Mesendoderm (in vitro differentiated cells): ENCODE results near the gene CYFIP1.

Source experiments
- DNase-seq: peaks from one replicate; pipeline ENCODE4 v3.0.0; 2013
- H2AK5ac ChIP-seq: 2 replicates; pipeline ENCODE4 v1.6.1; 2013; ENCODE audit warnings: low read length, inconsistent platforms
- H2BK120ac ChIP-seq: 2 replicates; pipeline ENCODE4 v1.6.1; 2013; ENCODE audit warnings: low read depth, mild to moderate bottlenecking, low read length, moderate library complexity, mixed read lengths
- H2BK15ac ChIP-seq: replicated peaks from 2 replicates; pipeline ENCODE4 v1.6.1; 2013; ENCODE audit warnings: low read depth, mild to moderate bottlenecking, moderate library complexity
- H2BK5ac ChIP-seq: 2 replicates; pipeline ENCODE4 v1.6.1; 2013; ENCODE audit warnings: low read length, inconsistent platforms
- H3K18ac ChIP-seq: 2 replicates; pipeline ENCODE4 v1.6.1; 2013; ENCODE audit warnings: mild to moderate bottlenecking, low read length, mixed read lengths
- H3K23ac ChIP-seq: one replicate; pipeline ENCODE4 v1.6.1; 2013; ENCODE audit warnings: low read length
- H3K27ac ChIP-seq: 2 replicates; pipeline ENCODE4 v1.5.1; 2013; ENCODE audit warnings: low read depth, mild to moderate bottlenecking, inconsistent platforms, low read length, moderate library complexity
- H3K27me3 ChIP-seq: 2 replicates; pipeline ENCODE4 v1.6.1; 2013; ENCODE audit warnings: low read length, control low read depth, mild to moderate bottlenecking, inconsistent platforms; ENCODE audit not compliant: insufficient read depth, poor library complexity
- H3K36me3 ChIP-seq: 2 replicates; pipeline ENCODE4 v1.6.1; 2013; ENCODE audit warnings: low read length, inconsistent platforms; ENCODE audit not compliant: control insufficient read depth, insufficient read depth
- H3K4ac ChIP-seq: one replicate; pipeline ENCODE4 v1.6.1; 2013; ENCODE audit warnings: low read depth, mild to moderate bottlenecking, low read length, moderate library complexity
- H3K4me1 ChIP-seq: 2 replicates; pipeline ENCODE4 v1.6.1; 2013; ENCODE audit warnings: low read depth, low read length, inconsistent platforms; ENCODE audit not compliant: control insufficient read depth
- H3K4me2 ChIP-seq: 2 replicates; pipeline ENCODE4 v1.6.1; 2013; ENCODE audit warnings: low read length
- H3K4me3 ChIP-seq: 2 replicates; pipeline ENCODE4 v1.5.1; 2013; ENCODE audit warnings: mild to moderate bottlenecking, low read length
- H3K56ac ChIP-seq: one replicate; pipeline ENCODE4 v1.6.1; 2013; ENCODE audit warnings: low read length
- H3K79me1 ChIP-seq: 2 replicates; pipeline ENCODE4 v1.6.1; 2013; ENCODE audit warnings: low read length, inconsistent platforms
- H3K79me2 ChIP-seq: 2 replicates; pipeline ENCODE4 v1.6.1; 2013; ENCODE audit warnings: mild to moderate bottlenecking, low read length; ENCODE audit not compliant: control insufficient read depth, insufficient read depth
- H3K9ac ChIP-seq: 2 replicates; pipeline ENCODE4 v1.6.1; 2013; ENCODE audit warnings: low read length, inconsistent platforms
- H4K5ac ChIP-seq: one replicate; pipeline ENCODE4 v1.6.1; 2013; ENCODE audit warnings: low read length
- H4K8ac ChIP-seq: one replicate; pipeline ENCODE4 v1.6.1; 2013; ENCODE audit warnings: low read depth, mild to moderate bottlenecking, control low read depth, low read length, moderate library complexity
- WGBS: extraction: QIAGEN DNeasy Blood & Tissue Kit; methylation state at CpG from one replicate; pipeline ENCODE4 v1.1.7; 2013; ENCODE audit warnings: low lambda C conversion rate, missing lambda C conversion rate; ENCODE audit not compliant: insufficient coverage; ENCODE audit errors: extremely low coverage; 5-methylcytosine and 5-hydroxymethylcytosine counted together

Gene CYFIP1

GRCh38 chr15:22870865-22871264 lies 109.3 kb downstream of the CYFIP1 start:
- Histone ChIP-seq H3K4me2 (no peak overlapping the region), H3K18ac (no peak overlapping the region), H3K27ac (no peak overlapping the region), H3K36me3 (peaks cover 14% of the 10 kb centered on the region), H2BK120ac (no peak overlapping the region), H3K4me1 (peaks cover 6% of the 10 kb centered on the region), H4K8ac (no peak overlapping the region), H3K23ac (no peak overlapping the region), H4K5ac (no peak overlapping the region), H2BK15ac (no peak overlapping the region), H3K4ac (no peak overlapping the region), H3K4me3 (no peak overlapping the region), H3K79me1 (no peaks in the 10 kb centered on the region), H3K9ac (no peak overlapping the region), H3K79me2 (no peaks in the 10 kb centered on the region), H2AK5ac (no peak overlapping the region), H2BK5ac (no peak overlapping the region), H3K27me3 (no peaks in the 10 kb centered on the region), H3K56ac (no peak overlapping the region)
- WGBS: no CpG with 5 or more reads among the region's 11 CpGs
- no peak for DNase-seq

GRCh38 chr15:22869856-22870255 lies 110.3 kb downstream of the CYFIP1 start:
- no peaks in the 10 kb centered on the region for H3K79me1 ChIP-seq
- no peak overlapping the region for H3K9ac ChIP-seq
- no peak overlapping the region for H3K4me3 ChIP-seq
- no peaks in the 10 kb centered on the region for H3K79me2 ChIP-seq
- H3K56ac ChIP-seq: no peak overlapping the region
- H3K36me3 ChIP-seq: peaks cover 14% of the 10 kb centered on the region
- H3K18ac ChIP-seq: no peak overlapping the region
- H2BK15ac ChIP-seq: no peak overlapping the region
- no peaks in the 10 kb centered on the region for H3K27me3 ChIP-seq
- H2BK120ac ChIP-seq: no peak overlapping the region
- H3K27ac ChIP-seq: no peak overlapping the region
- no peak for DNase-seq
- no peak overlapping the region for H4K8ac ChIP-seq
- no CpG with 5 or more reads among the region's 12 CpGs for WGBS
- H3K4ac ChIP-seq: no peak overlapping the region
- H2BK5ac ChIP-seq: no peak overlapping the region
- H3K4me2 ChIP-seq: no peak overlapping the region
- no peak overlapping the region for H4K5ac ChIP-seq
- no peak overlapping the region for H2AK5ac ChIP-seq
- no peak overlapping the region for H3K23ac ChIP-seq
- peaks cover 6% of the 10 kb centered on the region for H3K4me1 ChIP-seq

GRCh38 chr15:22868928-22869327 lies 111.2 kb downstream of the CYFIP1 start:
- H3K27ac ChIP-seq: no peak overlapping the region
- H3K79me2 ChIP-seq: no peaks in the 10 kb centered on the region
- no peak overlapping the region for H3K56ac ChIP-seq
- no peak overlapping the region for H4K5ac ChIP-seq
- peaks cover 4% of the 10 kb centered on the region for H3K4me1 ChIP-seq
- peaks cover 11% of the 10 kb centered on the region for H3K36me3 ChIP-seq
- H2BK15ac ChIP-seq: no peak overlapping the region
- H3K4me2 ChIP-seq: no peak overlapping the region
- H3K18ac ChIP-seq: no peak overlapping the region
- no peak overlapping the region for H3K4ac ChIP-seq
- H3K9ac ChIP-seq: no peak overlapping the region
- H4K8ac ChIP-seq: no peak overlapping the region
- no peaks in the 10 kb centered on the region for H3K27me3 ChIP-seq
- H2AK5ac ChIP-seq: no peak overlapping the region
- DNase-seq: no peak
- no CpG with 5 or more reads among the region's 9 CpGs for WGBS
- H3K23ac ChIP-seq: no peak overlapping the region
- no peak overlapping the region for H3K4me3 ChIP-seq
- no peak overlapping the region for H2BK120ac ChIP-seq
- H3K79me1 ChIP-seq: no peaks in the 10 kb centered on the region
- no peak overlapping the region for H2BK5ac ChIP-seq

- H4K8ac ChIP-seq: no peak overlapping the region
Observed at GRCh38 chr15:22868495-22868894, 111.7 kb downstream of the CYFIP1 start.

GRCh38 chr15:22867886-22868285 lies 112.3 kb downstream of the CYFIP1 start:
- no peak overlapping the region for H2BK15ac ChIP-seq
- H2BK120ac ChIP-seq: no peak overlapping the region
- peaks cover 12% of the 10 kb centered on the region for H3K36me3 ChIP-seq
- no peak overlapping the region for H3K4me2 ChIP-seq
- H4K5ac ChIP-seq: no peak overlapping the region
- no peak overlapping the region for H2AK5ac ChIP-seq
- no peak overlapping the region for H3K18ac ChIP-seq
- H3K23ac ChIP-seq: no peak overlapping the region
- H3K79me1 ChIP-seq: peaks cover 2% of the 10 kb centered on the region
- H3K4me3 ChIP-seq: no peak overlapping the region
- no peak overlapping the region for H4K8ac ChIP-seq
- DNase-seq: no peak
- no peak overlapping the region for H3K27ac ChIP-seq
- no peak overlapping the region for H3K56ac ChIP-seq
- H3K27me3 ChIP-seq: no peaks in the 10 kb centered on the region
- H3K4ac ChIP-seq: no peak overlapping the region
- whole genome bisulfite sequencing: no CpG with 5 or more reads among the region's 6 CpGs
- no peaks in the 10 kb centered on the region for H3K79me2 ChIP-seq
- H2BK5ac ChIP-seq: no peak overlapping the region
- no peak overlapping the region for H3K9ac ChIP-seq
- no peaks in the 10 kb centered on the region for H3K4me1 ChIP-seq

More at GRCh38 chr15:22868495-22868894, 111.7 kb downstream of the CYFIP1 start:
- H2BK15ac ChIP-seq: no peak overlapping the region
- no peak overlapping the region for H3K27ac ChIP-seq
- H3K79me2 ChIP-seq: no peaks in the 10 kb centered on the region
- no peak overlapping the region for H2BK5ac ChIP-seq
- no peak for DNase-seq
- H3K56ac ChIP-seq: no peak overlapping the region
- no peak overlapping the region for H3K9ac ChIP-seq
- no peak overlapping the region for H3K4ac ChIP-seq
- no CpG with 5 or more reads among the region's 4 CpGs for WGBS
- no peak overlapping the region for H3K18ac ChIP-seq
- no peak overlapping the region for H3K4me2 ChIP-seq
- H2AK5ac ChIP-seq: no peak overlapping the region
- H2BK120ac ChIP-seq: no peak overlapping the region
- no peaks in the 10 kb centered on the region for H3K27me3 ChIP-seq
- no peak overlapping the region for H3K23ac ChIP-seq
- peaks cover 11% of the 10 kb centered on the region for H3K36me3 ChIP-seq
- H3K79me1 ChIP-seq: peaks cover 2% of the 10 kb centered on the region
- H3K4me3 ChIP-seq: no peak overlapping the region
- H4K5ac ChIP-seq: no peak overlapping the region
- peaks cover 2% of the 10 kb centered on the region for H3K4me1 ChIP-seq

GRCh38 chr15:22866079-22866478 lies 114.1 kb downstream of the CYFIP1 start:
- DNase-seq: no peak
- H3K4me1 ChIP-seq: no peaks in the 10 kb centered on the region
- no peak overlapping the region for H3K56ac ChIP-seq
- H3K23ac ChIP-seq: no peak overlapping the region
- H3K27me3 ChIP-seq: no peaks in the 10 kb centered on the region
- no CpG with 5 or more reads among the region's 7 CpGs for WGBS
- H2BK15ac ChIP-seq: no peak overlapping the region
- H3K9ac ChIP-seq: no peak overlapping the region
- H3K27ac ChIP-seq: no peak overlapping the region
- no peak overlapping the region for H3K4me3 ChIP-seq
- peaks cover 2% of the 10 kb centered on the region for H3K79me1 ChIP-seq
- no peaks in the 10 kb centered on the region for H3K79me2 ChIP-seq
- no peak overlapping the region for H4K5ac ChIP-seq
- H3K4ac ChIP-seq: no peak overlapping the region
- H2BK5ac ChIP-seq: no peak overlapping the region
- peaks cover 13% of the 10 kb centered on the region for H3K36me3 ChIP-seq
- no peak overlapping the region for H2AK5ac ChIP-seq
- H3K4me2 ChIP-seq: no peak overlapping the region
- H2BK120ac ChIP-seq: no peak overlapping the region
- no peak overlapping the region for H3K18ac ChIP-seq
- H4K8ac ChIP-seq: no peak overlapping the region
